ENCODE data around the gene TSPAN18. TPM values are rescaled to one million over a fixed set of nuclear protein-coding genes. Genes with fewer than 3 reads are reported as not detected.

Gene TSPAN18
- total RNA-seq, 1 donor from 2014 or later = 12.8 TPM

DNA sequence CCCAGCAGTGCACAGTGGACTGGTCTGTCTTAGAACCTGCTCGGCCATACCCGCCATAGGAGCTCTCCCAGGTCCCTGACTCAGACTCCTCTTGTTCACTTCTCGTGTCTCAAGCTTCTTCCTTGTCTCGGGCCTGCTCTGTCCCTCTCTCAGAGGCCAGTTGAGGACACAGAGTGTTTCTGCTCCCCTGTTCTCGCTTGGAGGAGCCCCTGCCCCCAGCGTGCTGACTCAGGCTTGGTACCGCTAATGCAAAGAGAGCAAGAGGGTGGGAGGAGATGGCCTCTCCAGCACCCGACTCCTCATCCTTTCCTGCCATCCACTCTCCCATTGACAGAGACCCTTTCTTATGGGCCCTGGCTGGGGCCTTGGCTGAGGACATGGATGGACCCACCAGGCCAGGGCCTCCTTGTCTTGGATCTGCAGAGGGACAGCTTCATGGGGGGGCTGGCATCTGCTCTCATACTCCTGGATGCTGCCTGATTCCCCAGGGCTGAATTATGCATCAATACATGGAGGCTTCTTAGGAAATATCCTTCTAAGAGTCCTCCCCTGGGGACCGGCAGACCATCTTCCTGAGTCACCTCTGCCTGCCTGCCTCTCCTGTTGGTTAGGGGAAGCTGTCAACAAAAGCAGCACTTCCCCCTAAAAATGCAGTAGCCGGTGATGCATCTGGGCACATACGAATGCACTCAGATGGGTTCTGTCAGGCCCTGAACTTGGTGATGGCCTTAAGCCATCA is 15.9 kb downstream of the TSPAN18 start:
- no peak for DNase-seq (ENCODE audit: extremely low spot score in 2 of 2)
- peaks cover 21% of the 10 kb centered on the region for H3K4me1 ChIP-seq
- no peak overlapping the region for H3K27ac ChIP-seq

DNA sequence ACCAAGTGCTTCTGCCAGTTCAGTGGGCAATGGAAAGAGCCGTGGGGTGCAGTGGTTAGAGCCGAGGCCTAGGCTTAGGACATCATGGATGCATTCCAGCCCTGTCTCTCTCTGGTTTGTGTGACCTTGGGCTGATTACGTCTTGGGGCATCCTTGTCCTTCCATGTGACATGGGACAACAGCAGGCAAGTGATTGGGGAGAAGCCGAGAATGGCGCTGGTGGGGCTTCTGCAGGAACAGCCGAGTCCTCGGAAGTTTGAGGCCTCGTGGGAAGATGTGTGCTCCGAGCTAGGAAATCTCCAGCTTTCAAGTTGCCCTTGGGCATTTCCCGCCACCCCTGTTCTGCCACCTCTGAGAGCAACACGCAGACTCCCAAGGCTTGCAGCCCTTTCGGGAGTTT is 16.6 kb downstream of the TSPAN18 start:
- Histone ChIP-seq H3K27ac (no peak overlapping the region), H3K36me3 (no peaks in the 10 kb centered on the region), H3K4me3 (no peak overlapping the region), H3K4me1 (peaks cover 22% of the 10 kb centered on the region), H3K9me3 (no peaks in the 10 kb centered on the region), H3K27me3 (no peaks in the 10 kb centered on the region)
- TF ChIP-seq POLR2A (IDR thresholded peaks at IDR 0.05) = no peak
- TF ChIP-seq POLR2AphosphoS5 (IDR thresholded peaks at IDR 0.05; ENCODE audit: insufficient read depth in 1 of 2, low read depth in 1 of 2) = no peak
- TF ChIP-seq, protein P1, sequence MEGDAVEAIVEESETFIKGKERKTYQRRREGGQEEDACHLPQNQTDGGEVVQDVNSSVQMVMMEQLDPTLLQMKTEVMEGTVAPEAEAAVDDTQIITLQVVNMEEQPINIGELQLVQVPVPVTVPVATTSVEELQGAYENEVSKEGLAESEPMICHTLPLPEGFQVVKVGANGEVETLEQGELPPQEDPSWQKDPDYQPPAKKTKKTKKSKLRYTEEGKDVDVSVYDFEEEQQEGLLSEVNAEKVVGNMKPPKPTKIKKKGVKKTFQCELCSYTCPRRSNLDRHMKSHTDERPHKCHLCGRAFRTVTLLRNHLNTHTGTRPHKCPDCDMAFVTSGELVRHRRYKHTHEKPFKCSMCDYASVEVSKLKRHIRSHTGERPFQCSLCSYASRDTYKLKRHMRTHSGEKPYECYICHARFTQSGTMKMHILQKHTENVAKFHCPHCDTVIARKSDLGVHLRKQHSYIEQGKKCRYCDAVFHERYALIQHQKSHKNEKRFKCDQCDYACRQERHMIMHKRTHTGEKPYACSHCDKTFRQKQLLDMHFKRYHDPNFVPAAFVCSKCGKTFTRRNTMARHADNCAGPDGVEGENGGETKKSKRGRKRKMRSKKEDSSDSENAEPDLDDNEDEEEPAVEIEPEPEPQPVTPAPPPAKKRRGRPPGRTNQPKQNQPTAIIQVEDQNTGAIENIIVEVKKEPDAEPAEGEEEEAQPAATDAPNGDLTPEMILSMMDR (IDR thresholded peaks at IDR 0.05) = no peak
- intact Hi-C loops (cut with DNase I) = no loop called here
- DNase-seq (ENCODE audit: extremely low spot score in 2 of 2) = no peak

More for the DNA sequence above, 15.9 kb downstream of the TSPAN18 start:
- no peaks in the 10 kb centered on the region for H3K27me3 ChIP-seq
- H3K4me3 ChIP-seq = no peak overlapping the region
- intact Hi-C loops (cut with DNase I) = no loop called here
- TF ChIP-seq POLR2AphosphoS5 (IDR thresholded peaks at IDR 0.05; ENCODE audit: insufficient read depth in 1 of 2, low read depth in 1 of 2) = no peak
- TF ChIP-seq, protein P1 (IDR thresholded peaks at IDR 0.05) = no peak
- TF ChIP-seq POLR2A (IDR thresholded peaks at IDR 0.05) = no peak
- H3K36me3 ChIP-seq = no peaks in the 10 kb centered on the region
- H3K9me3 ChIP-seq = no peaks in the 10 kb centered on the region

DNA sequence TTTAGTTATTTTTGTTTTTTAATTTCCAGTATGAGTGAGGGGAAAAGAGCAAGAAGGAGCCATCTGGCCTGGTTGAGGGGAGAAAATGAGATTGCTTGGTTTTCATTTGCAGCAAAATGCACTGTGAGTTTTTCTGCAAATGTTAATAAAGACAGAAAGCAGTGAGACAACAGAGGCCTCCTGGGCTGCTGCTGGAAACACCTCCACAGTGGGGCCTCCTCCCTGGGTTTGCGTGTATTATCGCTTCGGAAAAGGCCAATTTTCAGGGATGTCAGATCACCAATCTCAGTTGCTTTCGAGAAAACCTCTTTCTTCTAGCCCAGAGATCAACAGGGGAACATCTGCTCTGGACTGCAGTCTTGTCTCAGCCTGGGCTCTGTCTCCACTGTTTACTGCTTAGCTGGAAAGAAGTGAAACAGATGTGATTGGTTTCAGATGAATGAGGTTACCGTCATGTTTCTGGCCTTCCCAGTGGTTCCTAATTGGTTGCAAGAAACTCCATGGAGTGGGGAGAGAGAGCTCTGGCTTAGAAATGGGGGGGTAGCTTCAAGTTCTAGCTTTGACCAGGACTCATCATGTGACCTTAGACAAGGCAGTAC is 17.3 kb downstream of the TSPAN18 start:
- no peak for DNase-seq (ENCODE audit: extremely low spot score in 2 of 2)
- intact Hi-C loops (cut with DNase I) = no loop called here
- Histone ChIP-seq H3K27ac (no peak overlapping the region), H3K9me3 (no peaks in the 10 kb centered on the region), H3K4me1 (peaks cover 28% of the 10 kb centered on the region), H3K36me3 (no peaks in the 10 kb centered on the region), H3K27me3 (no peaks in the 10 kb centered on the region), H3K4me3 (no peak overlapping the region)
- no peak for TF ChIP-seq POLR2AphosphoS5 (IDR thresholded peaks at IDR 0.05; ENCODE audit: insufficient read depth in 1 of 2, low read depth in 1 of 2)
- TF ChIP-seq POLR2A (IDR thresholded peaks at IDR 0.05) = no peak
- TF ChIP-seq, protein P1 (IDR thresholded peaks at IDR 0.05) = no peak

DNA sequence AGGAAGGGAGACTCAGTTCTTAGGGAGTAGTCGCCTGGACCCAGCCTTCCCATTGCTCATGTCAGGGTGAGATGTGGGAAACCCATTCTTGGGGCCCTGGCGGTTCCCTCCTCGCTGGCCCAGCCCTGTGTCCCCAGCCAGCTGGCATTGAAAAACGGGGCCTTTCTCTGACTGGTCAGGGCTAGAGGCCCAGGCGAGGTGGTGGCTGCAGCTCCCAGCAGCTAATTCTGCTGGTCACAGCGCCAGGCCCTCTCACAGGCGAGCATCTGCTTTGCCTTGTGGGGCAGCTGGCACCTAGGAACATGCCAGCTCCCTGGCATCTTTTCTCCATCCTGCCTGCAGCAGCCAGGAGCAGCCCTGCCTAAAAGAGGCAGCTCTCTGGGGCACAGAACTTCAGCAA is 20.1 kb downstream of the TSPAN18 start:
- no peaks in the 10 kb centered on the region for H3K9me3 ChIP-seq
- peaks cover 28% of the 10 kb centered on the region for H3K4me1 ChIP-seq
- no peaks in the 10 kb centered on the region for H3K36me3 ChIP-seq
- intact Hi-C loops (cut with DNase I) = no loop called here
- no peak overlapping the region for H3K4me3 ChIP-seq
- no peak for TF ChIP-seq POLR2AphosphoS5 (IDR thresholded peaks at IDR 0.05; ENCODE audit: insufficient read depth in 1 of 2, low read depth in 1 of 2)
- TF ChIP-seq, protein P1 (IDR thresholded peaks at IDR 0.05) = no peak
- no peak overlapping the region for H3K27ac ChIP-seq
- no peaks in the 10 kb centered on the region for H3K27me3 ChIP-seq
- DNase-seq (ENCODE audit: extremely low spot score in 2 of 2) = no peak

DNA sequence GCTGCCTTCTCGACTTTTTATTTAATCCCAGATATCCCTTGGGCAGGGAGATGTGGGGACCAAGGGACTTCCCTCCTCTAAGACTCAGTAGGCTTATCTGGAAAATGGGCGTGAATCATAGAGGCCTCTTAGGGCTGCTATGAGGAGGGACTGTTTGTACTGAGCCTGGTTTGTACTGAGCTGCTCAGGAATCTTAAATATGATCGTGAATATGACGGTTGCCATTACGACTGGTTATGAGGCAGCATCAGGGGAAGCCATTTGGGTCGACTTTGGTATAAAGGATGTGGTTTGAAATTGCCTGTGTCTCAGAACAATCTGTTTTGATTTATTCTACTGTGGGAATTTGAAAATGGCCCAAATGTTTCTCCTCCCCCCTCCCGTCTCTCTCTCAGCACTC is 20.6 kb downstream of the TSPAN18 start:
- no peaks in the 10 kb centered on the region for H3K9me3 ChIP-seq
- no peak overlapping the region for H3K27ac ChIP-seq
- H3K36me3 ChIP-seq = no peaks in the 10 kb centered on the region
- no peak for TF ChIP-seq POLR2AphosphoS5 (IDR thresholded peaks at IDR 0.05; ENCODE audit: insufficient read depth in 1 of 2, low read depth in 1 of 2)
- TF ChIP-seq, protein P1 (IDR thresholded peaks at IDR 0.05) = no peak
- TF ChIP-seq POLR2A (IDR thresholded peaks at IDR 0.05) = no peak
- intact Hi-C loops (cut with DNase I) = no loop called here
- no peak for DNase-seq (ENCODE audit: extremely low spot score in 2 of 2)
- no peaks in the 10 kb centered on the region for H3K27me3 ChIP-seq
- peaks cover 28% of the 10 kb centered on the region for H3K4me1 ChIP-seq
- H3K4me3 ChIP-seq = no peak overlapping the region

Measured in vagina (tissue), 2 donors.